GM23338 (cell line): ENCODE data around the gene SLC39A11. TPM values are rescaled to one million over a fixed set of nuclear protein-coding genes. Genes with fewer than 3 reads are reported as not detected.

Experiments used
- ATAC-seq: fragments of 200-7000 bp; cut with Tn5 transposase; 3 replicates; pipeline ENCODE4 v1.9.1; 2020
- DNase-seq: peaks from one replicate; pipeline ENCODE4 v3.0.0-alpha.2; 2015; ENCODE audit warnings: low spot score
- H2AFZ ChIP-seq: fragments of 200-600 bp; sonication (generic); 2 replicates; pipeline ENCODE4 v1.8.0; 2016; ENCODE audit warnings: antibody characterized with exemption, mild to moderate bottlenecking, moderate library complexity
- H3F3A ChIP-seq: fragments of 200-600 bp; sonication (generic); replicated peaks from 2 replicates; pipeline ENCODE4 v1.8.0; 2017; ENCODE audit warnings: antibody characterized with exemption, mixed run types, low read depth
- H3K27ac ChIP-seq: fragments of 200-600 bp; sonication (generic); 2 replicates; pipeline ENCODE4 v1.6.1; 2016; ENCODE audit warnings: low read depth
- H3K27me3 ChIP-seq: fragments of 200-600 bp; sonication (generic); 2 replicates; pipeline ENCODE4 v1.8.0; 2016; ENCODE audit warnings: mild to moderate bottlenecking, mixed run types, moderate library complexity; ENCODE audit not compliant: insufficient read depth
- H3K36me3 ChIP-seq: fragments of 200-600 bp; sonication (generic); 2 replicates; pipeline ENCODE4 v1.8.0; 2016; ENCODE audit warnings: mild to moderate bottlenecking; ENCODE audit not compliant: insufficient read depth
- H3K4me1 ChIP-seq: fragments of 200-600 bp; sonication (generic); 2 replicates; pipeline ENCODE4 v1.8.0; 2016; ENCODE audit warnings: mild to moderate bottlenecking, moderate library complexity; ENCODE audit not compliant: insufficient read depth
- H3K4me2 ChIP-seq: fragments of 200-600 bp; sonication (generic); 2 replicates; pipeline ENCODE4 v1.7.1; 2017; ENCODE audit warnings: mixed run types
- H3K4me3 ChIP-seq: fragments of 200-600 bp; sonication (generic); 2 replicates; pipeline ENCODE4 v1.6.1; 2016; ENCODE audit warnings: mixed run types
- H3K79me2 ChIP-seq: fragments of 200-600 bp; sonication (generic); replicated peaks from 2 replicates; pipeline ENCODE4 v1.8.0; 2017; ENCODE audit warnings: mild to moderate bottlenecking; ENCODE audit not compliant: insufficient read depth
- H3K9me2 ChIP-seq: fragments of 200-600 bp; sonication (generic); 2 replicates; pipeline ENCODE4 v1.8.0; 2017; ENCODE audit not compliant: insufficient read depth
- H4K20me1 ChIP-seq: fragments of 200-600 bp; sonication (generic); replicated peaks from 2 replicates; pipeline ENCODE4 v1.8.0; 2017; ENCODE audit warnings: mild to moderate bottlenecking; ENCODE audit not compliant: insufficient read depth
- H3K27ac Mint-ChIP-seq: 2 replicates; pipeline ENCODE4 v1.8.0; 2020; ENCODE audit warnings: inconsistent platforms, mild to moderate bottlenecking, moderate library complexity, mixed read lengths
- H3K27me3 Mint-ChIP-seq: 3 replicates; pipeline ENCODE4 v1.8.0; 2022; ENCODE audit warnings: low read depth, mild to moderate bottlenecking, moderate library complexity, mixed read lengths, inconsistent platforms; ENCODE audit not compliant: insufficient read depth, poor library complexity
- H3K36me3 Mint-ChIP-seq: 3 replicates; pipeline ENCODE4 v1.8.0; 2021; ENCODE audit warnings: low read depth, mild to moderate bottlenecking, inconsistent platforms, moderate library complexity, mixed read lengths
- H3K4me1 Mint-ChIP-seq: 3 replicates; pipeline ENCODE4 v1.8.0; 2020; ENCODE audit warnings: mild to moderate bottlenecking, inconsistent platforms, mixed read lengths
- H3K4me3 Mint-ChIP-seq: 3 replicates; pipeline ENCODE4 v1.8.0; 2021; ENCODE audit warnings: moderate library complexity, mild to moderate bottlenecking, inconsistent platforms, mixed read lengths
- H3K9me3 Mint-ChIP-seq: 3 replicates; pipeline ENCODE4 v1.8.0; 2020; ENCODE audit warnings: moderate library complexity, mild to moderate bottlenecking, inconsistent platforms, mixed read lengths
- CREB1 ChIP-seq: fragments of 250-450 bp; sonication (Bioruptor Pico); IDR thresholded peaks from 2 replicates; pipeline ENCODE4 v1.5.0; 2020; ENCODE audit warnings: low read depth, mild to moderate bottlenecking, moderate library complexity
- EZH2 ChIP-seq: fragments of 200-600 bp; sonication (generic); IDR thresholded peaks from one replicate; pipeline ENCODE4 v1.8.0; 2017; ENCODE audit warnings: antibody characterized with exemption, mild to moderate bottlenecking, low read depth; ENCODE audit not compliant: unreplicated experiment
- EZH2phosphoT487 ChIP-seq: fragments of 200-600 bp; sonication (generic); IDR thresholded peaks from one replicate; pipeline ENCODE4 v1.8.1; 2018; ENCODE audit warnings: antibody characterized with exemption; ENCODE audit not compliant: unreplicated experiment
- JUNB ChIP-seq: IDR thresholded peaks from one replicate; pipeline ENCODE4 v1.6.1; 2016; ENCODE audit warnings: antibody characterized with exemption; ENCODE audit not compliant: unreplicated experiment
- NANOG ChIP-seq: IDR thresholded peaks from 2 replicates; pipeline ENCODE4 v1.6.1; 2016; ENCODE audit warnings: antibody characterized with exemption, borderline replicate concordance
- POLR2AphosphoS5 ChIP-seq: IDR thresholded peaks from 2 replicates; pipeline ENCODE4 v1.6.1; 2016; ENCODE audit warnings: antibody characterized with exemption, low read depth
- STAT1 ChIP-seq: IDR thresholded peaks from one replicate; pipeline ENCODE4 v1.6.1; 2016; ENCODE audit warnings: antibody characterized with exemption; ENCODE audit not compliant: unreplicated experiment
- ZNF114 ChIP-seq: fragments of 250-450 bp; sonication (Bioruptor Pico); IDR thresholded peaks from 2 replicates; pipeline ENCODE4 v1.5.0; 2020; ENCODE audit warnings: mild to moderate bottlenecking, moderate library complexity
- ZNF331 ChIP-seq: fragments of 250-450 bp; sonication (Bioruptor Pico); IDR thresholded peaks from 2 replicates; pipeline ENCODE4 v1.5.0; 2020; ENCODE audit warnings: low read depth, mild to moderate bottlenecking, moderate library complexity
- polyA plus RNA-seq: library from polyadenylated mRNA; unstranded; fragments of >200 nt; fragmentation: Nextera tagmentation; extraction: Ambion mirVana; gene quantifications from 2 replicates; pipeline ENCODE4 v1.2.1, GENCODE V29; 2016
- total RNA-seq: library from RNA; depleted of rRNA; stranded (reverse); fragments of >200 nt; shearing (Covaris generic); gene quantifications from 2 replicates; pipeline ENCODE4 v1.2.3, GENCODE V29; 2014
- TF ChIP-seq, protein P1 (sequence below): IDR thresholded peaks from 2 replicates; pipeline ENCODE4 v1.6.1; 2016; ENCODE audit warnings: antibody characterized with exemption
- TF ChIP-seq, protein P2 (sequence below): fragments of 250-450 bp; sonication (Bioruptor Pico); IDR thresholded peaks from 2 replicates; pipeline ENCODE4 v1.5.0; 2020; ENCODE audit warnings: mild to moderate bottlenecking, moderate library complexity
- TF ChIP-seq, protein P3 (sequence below), 2 experiments: fragments of 200-600 bp in 1 of 2; sonication (generic) in 1 of 2; conservative IDR thresholded peaks; 2 replicates each; pipeline versions ENCODE4 v1.5.1 to v1.6.1; 2016 to 2017; ENCODE audit warnings: antibody characterized with exemption in 2 of 2, low read depth in 2 of 2, mild to moderate bottlenecking in 2 of 2, moderate library complexity in 1 of 2
- TF ChIP-seq, protein P4 (sequence below): IDR thresholded peaks from one replicate; pipeline ENCODE4 v1.6.1; 2018; ENCODE audit warnings: antibody characterized with exemption; ENCODE audit not compliant: unreplicated experiment

Gene SLC39A11
- total and polyA plus RNA-seq, 2 experiments from 2014 or later: 10.8 to 18.1 TPM

DNA sequence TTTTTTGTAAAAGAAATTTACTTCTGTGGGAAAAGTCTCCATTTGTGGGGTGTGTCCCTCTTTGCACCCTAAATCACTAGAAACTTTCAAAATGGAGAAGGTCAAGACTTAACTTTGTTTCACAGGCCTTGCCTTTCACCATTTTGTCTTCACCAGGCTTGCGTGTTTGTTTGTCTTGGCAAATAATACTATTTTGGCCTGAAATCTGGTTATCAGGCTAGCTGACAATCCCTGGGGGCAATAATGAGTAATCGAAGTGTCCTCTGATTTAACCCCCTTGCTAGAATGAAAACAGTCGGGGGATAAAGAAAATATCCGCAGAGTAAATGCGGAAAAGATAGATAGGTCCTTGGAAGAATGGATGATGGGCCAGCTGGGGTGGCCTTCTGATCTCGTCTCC is 34.5 kb downstream of the SLC39A11 start:
- no peaks in the 10 kb centered on the region for H4K20me1 ChIP-seq
- no peak overlapping the region for H3K4me2 ChIP-seq
- no peaks in the 10 kb centered on the region for H3K9me3 Mint-ChIP-seq
- H3K9me2 ChIP-seq: no peaks in the 10 kb centered on the region
- H3K4me1 ChIP-seq: no peaks in the 10 kb centered on the region
- H3K27ac Mint-ChIP-seq: no peak overlapping the region
- H3K27me3 ChIP-seq: no peaks in the 10 kb centered on the region
- DNase-seq (no peak), ATAC-seq (no peak)
- no peaks in the 10 kb centered on the region for H3K27me3 Mint-ChIP-seq
- H2AFZ ChIP-seq: no peak overlapping the region
- no peak overlapping the region for H3K4me3 ChIP-seq
- H3K36me3 ChIP-seq: no peaks in the 10 kb centered on the region
- no peaks in the 10 kb centered on the region for H3K36me3 Mint-ChIP-seq
- H3K27ac ChIP-seq: no peak overlapping the region
- H3F3A ChIP-seq: no peaks in the 10 kb centered on the region
- no peak overlapping the region for H3K4me3 Mint-ChIP-seq
- no peaks in the 10 kb centered on the region for H3K4me1 Mint-ChIP-seq
- no peaks in the 10 kb centered on the region for H3K79me2 ChIP-seq
- no peak for TF ChIP-seq POLR2AphosphoS5
- no peak for TF ChIP-seq CREB1 (CRISPR knock-in tag)
- TF ChIP-seq ZNF331 (CRISPR knock-in tag): no peak
- TF ChIP-seq, protein P1, sequence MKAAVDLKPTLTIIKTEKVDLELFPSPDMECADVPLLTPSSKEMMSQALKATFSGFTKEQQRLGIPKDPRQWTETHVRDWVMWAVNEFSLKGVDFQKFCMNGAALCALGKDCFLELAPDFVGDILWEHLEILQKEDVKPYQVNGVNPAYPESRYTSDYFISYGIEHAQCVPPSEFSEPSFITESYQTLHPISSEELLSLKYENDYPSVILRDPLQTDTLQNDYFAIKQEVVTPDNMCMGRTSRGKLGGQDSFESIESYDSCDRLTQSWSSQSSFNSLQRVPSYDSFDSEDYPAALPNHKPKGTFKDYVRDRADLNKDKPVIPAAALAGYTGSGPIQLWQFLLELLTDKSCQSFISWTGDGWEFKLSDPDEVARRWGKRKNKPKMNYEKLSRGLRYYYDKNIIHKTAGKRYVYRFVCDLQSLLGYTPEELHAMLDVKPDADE: no peak
- TF ChIP-seq EZH2phosphoT487: no peak
- no peak for TF ChIP-seq STAT1
- no peak for TF ChIP-seq NANOG
- TF ChIP-seq EZH2: no peak
- no peak for TF ChIP-seq ZNF114 (CRISPR knock-in tag)
- no peak for TF ChIP-seq JUNB
- TF ChIP-seq, protein P2, sequence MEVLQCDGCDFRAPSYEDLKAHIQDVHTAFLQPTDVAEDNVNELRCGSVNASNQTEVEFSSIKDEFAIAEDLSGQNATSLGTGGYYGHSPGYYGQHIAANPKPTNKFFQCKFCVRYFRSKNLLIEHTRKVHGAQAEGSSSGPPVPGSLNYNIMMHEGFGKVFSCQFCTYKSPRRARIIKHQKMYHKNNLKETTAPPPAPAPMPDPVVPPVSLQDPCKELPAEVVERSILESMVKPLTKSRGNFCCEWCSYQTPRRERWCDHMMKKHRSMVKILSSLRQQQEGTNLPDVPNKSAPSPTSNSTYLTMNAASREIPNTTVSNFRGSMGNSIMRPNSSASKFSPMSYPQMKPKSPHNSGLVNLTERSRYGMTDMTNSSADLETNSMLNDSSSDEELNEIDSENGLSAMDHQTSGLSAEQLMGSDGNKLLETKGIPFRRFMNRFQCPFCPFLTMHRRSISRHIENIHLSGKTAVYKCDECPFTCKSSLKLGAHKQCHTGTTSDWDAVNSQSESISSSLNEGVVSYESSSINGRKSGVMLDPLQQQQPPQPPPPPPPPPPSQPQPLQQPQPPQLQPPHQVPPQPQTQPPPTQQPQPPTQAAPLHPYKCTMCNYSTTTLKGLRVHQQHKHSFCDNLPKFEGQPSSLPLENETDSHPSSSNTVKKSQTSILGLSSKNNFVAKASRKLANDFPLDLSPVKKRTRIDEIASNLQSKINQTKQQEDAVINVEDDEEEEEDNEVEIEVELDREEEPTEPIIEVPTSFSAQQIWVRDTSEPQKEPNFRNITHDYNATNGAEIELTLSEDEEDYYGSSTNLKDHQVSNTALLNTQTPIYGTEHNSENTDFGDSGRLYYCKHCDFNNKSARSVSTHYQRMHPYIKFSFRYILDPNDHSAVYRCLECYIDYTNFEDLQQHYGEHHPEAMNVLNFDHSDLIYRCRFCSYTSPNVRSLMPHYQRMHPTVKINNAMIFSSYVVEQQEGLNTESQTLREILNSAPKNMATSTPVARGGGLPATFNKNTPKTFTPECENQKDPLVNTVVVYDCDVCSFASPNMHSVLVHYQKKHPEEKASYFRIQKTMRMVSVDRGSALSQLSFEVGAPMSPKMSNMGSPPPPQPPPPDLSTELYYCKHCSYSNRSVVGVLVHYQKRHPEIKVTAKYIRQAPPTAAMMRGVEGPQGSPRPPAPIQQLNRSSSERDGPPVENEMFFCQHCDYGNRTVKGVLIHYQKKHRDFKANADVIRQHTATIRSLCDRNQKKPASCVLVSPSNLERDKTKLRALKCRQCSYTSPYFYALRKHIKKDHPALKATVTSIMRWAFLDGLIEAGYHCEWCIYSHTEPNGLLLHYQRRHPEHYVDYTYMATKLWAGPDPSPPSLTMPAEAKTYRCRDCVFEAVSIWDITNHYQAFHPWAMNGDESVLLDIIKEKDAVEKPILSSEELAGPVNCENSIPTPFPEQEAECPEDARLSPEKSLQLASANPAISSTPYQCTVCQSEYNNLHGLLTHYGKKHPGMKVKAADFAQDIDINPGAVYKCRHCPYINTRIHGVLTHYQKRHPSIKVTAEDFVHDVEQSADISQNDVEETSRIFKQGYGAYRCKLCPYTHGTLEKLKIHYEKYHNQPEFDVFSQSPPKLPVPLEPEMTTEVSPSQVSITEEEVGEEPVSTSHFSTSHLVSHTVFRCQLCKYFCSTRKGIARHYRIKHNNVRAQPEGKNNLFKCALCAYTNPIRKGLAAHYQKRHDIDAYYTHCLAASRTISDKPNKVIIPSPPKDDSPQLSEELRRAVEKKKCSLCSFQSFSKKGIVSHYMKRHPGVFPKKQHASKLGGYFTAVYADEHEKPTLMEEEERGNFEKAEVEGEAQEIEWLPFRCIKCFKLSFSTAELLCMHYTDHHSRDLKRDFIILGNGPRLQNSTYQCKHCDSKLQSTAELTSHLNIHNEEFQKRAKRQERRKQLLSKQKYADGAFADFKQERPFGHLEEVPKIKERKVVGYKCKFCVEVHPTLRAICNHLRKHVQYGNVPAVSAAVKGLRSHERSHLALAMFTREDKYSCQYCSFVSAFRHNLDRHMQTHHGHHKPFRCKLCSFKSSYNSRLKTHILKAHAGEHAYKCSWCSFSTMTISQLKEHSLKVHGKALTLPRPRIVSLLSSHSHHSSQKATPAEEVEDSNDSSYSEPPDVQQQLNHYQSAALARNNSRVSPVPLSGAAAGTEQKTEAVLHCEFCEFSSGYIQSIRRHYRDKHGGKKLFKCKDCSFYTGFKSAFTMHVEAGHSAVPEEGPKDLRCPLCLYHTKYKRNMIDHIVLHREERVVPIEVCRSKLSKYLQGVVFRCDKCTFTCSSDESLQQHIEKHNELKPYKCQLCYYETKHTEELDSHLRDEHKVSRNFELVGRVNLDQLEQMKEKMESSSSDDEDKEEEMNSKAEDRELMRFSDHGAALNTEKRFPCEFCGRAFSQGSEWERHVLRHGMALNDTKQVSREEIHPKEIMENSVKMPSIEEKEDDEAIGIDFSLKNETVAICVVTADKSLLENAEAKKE: no peak
- TF ChIP-seq, protein P3, sequence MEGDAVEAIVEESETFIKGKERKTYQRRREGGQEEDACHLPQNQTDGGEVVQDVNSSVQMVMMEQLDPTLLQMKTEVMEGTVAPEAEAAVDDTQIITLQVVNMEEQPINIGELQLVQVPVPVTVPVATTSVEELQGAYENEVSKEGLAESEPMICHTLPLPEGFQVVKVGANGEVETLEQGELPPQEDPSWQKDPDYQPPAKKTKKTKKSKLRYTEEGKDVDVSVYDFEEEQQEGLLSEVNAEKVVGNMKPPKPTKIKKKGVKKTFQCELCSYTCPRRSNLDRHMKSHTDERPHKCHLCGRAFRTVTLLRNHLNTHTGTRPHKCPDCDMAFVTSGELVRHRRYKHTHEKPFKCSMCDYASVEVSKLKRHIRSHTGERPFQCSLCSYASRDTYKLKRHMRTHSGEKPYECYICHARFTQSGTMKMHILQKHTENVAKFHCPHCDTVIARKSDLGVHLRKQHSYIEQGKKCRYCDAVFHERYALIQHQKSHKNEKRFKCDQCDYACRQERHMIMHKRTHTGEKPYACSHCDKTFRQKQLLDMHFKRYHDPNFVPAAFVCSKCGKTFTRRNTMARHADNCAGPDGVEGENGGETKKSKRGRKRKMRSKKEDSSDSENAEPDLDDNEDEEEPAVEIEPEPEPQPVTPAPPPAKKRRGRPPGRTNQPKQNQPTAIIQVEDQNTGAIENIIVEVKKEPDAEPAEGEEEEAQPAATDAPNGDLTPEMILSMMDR (conservative IDR thresholded peaks at IDR 0.05; ENCODE audit: low read depth in 2 of 2): no peak
- TF ChIP-seq, protein P4, sequence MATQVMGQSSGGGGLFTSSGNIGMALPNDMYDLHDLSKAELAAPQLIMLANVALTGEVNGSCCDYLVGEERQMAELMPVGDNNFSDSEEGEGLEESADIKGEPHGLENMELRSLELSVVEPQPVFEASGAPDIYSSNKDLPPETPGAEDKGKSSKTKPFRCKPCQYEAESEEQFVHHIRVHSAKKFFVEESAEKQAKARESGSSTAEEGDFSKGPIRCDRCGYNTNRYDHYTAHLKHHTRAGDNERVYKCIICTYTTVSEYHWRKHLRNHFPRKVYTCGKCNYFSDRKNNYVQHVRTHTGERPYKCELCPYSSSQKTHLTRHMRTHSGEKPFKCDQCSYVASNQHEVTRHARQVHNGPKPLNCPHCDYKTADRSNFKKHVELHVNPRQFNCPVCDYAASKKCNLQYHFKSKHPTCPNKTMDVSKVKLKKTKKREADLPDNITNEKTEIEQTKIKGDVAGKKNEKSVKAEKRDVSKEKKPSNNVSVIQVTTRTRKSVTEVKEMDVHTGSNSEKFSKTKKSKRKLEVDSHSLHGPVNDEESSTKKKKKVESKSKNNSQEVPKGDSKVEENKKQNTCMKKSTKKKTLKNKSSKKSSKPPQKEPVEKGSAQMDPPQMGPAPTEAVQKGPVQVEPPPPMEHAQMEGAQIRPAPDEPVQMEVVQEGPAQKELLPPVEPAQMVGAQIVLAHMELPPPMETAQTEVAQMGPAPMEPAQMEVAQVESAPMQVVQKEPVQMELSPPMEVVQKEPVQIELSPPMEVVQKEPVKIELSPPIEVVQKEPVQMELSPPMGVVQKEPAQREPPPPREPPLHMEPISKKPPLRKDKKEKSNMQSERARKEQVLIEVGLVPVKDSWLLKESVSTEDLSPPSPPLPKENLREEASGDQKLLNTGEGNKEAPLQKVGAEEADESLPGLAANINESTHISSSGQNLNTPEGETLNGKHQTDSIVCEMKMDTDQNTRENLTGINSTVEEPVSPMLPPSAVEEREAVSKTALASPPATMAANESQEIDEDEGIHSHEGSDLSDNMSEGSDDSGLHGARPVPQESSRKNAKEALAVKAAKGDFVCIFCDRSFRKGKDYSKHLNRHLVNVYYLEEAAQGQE: no peak
